HG03442 (cell line): ENCODE results near the gene MMS19.
"Not testable (repeated sequence)": the region's sequence is repeated elsewhere in the genome, so short reads cannot be mapped to it uniquely, and the experiment has no call there.

Source experiments
- ATAC-seq: cut with Tn5 transposase; IDR thresholded peaks from one replicate; pipeline ENCODE4 v1.9.1; 2021; ENCODE audit warnings: mild to moderate bottlenecking, moderate library complexity; ENCODE audit not compliant: unreplicated experiment

Gene MMS19

DNA sequence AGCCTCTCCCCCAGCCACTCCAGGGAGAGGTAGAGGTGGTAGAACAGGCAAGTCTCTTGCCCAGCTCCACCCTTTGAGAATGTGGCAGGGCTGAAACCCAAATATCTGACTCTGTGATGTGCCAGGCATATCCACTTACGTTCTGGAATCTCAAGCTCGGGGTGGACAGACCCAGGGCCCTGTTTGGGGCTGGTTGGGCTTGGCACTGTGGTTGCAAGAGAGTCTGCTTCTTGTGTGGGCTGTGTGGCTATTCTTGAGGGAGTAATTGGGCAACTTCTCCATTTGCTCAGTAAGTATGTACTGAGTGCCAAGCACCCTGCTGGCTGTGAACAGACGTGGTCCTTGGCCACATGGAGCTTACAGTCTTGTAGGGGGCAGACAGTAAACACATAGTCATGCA lies 5.2 kb upstream of the MMS19 start:
- ATAC-seq = no peak

DNA sequence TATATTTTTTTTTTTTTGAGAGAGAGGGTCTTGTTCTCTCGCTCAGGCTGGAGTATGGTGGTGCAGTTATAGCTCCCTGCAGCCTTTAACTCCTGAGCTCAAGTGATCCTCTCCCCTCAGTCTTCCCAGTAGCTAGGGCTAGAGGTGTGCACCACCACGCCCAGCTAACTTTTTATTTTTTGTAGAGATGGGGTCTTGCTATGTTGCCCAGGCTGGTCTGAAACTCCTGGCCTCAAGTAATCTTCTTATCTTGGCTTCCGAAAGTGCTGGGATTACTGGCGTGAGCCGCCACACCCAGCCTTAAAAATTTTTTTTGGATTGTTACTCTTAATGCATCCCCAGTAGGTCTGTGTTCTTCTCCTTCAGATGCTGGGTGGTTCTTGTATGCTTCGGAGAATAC lies 4.7 kb upstream of the MMS19 start:
- no peak for ATAC-seq

DNA sequence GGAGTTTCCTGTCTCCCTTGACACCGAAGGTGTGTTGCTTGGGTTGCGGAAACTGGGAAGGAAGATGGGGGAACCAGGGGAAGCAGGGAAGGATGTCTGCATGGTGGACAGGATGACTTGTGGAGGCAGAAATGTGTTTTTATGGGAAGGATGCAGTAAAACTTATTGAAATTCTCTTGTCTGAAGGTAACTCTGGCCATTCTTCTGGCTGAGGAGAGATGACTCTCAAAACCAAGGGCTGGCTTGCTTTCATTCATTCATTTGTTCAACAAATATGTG lies 2.0 kb upstream of the MMS19 start:
- ATAC-seq = no peak

DNA sequence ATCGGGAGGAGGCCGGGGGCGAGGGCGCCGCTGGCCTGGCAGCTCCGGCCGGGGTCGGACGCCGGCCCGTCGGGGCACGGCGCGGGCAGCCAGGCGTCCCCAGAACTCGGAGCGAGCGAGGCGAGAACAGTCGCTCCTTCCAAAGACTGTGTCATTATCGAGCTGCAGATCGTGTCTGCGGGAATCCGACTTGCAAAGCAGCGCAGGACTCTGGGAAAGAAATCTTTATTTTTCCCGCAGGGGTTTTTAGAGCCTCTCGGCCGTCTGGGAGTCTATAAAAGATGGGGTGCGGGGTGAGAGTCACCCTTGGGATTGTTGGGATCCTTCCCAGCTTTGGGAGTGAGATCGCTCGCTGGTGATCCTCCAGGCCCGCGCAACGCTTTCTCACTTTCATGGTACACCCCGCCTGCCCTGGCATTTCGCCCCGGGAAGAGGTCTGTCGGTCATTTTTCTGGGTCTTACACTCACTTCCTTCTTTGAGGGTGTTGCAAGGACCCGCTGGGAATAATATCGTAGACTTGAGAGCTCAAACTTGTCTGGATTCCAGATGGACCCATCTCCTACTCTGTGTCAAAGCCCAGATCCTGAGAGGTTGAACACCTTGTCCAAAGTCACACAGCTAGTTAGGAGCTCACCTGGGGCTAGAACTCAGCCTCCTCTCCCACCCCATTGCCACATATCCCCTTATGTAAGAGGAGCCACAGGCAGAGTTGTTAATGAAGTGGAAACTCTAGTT lies 1.5 kb upstream of the MMS19 start:
- no peak for ATAC-seq

DNA sequence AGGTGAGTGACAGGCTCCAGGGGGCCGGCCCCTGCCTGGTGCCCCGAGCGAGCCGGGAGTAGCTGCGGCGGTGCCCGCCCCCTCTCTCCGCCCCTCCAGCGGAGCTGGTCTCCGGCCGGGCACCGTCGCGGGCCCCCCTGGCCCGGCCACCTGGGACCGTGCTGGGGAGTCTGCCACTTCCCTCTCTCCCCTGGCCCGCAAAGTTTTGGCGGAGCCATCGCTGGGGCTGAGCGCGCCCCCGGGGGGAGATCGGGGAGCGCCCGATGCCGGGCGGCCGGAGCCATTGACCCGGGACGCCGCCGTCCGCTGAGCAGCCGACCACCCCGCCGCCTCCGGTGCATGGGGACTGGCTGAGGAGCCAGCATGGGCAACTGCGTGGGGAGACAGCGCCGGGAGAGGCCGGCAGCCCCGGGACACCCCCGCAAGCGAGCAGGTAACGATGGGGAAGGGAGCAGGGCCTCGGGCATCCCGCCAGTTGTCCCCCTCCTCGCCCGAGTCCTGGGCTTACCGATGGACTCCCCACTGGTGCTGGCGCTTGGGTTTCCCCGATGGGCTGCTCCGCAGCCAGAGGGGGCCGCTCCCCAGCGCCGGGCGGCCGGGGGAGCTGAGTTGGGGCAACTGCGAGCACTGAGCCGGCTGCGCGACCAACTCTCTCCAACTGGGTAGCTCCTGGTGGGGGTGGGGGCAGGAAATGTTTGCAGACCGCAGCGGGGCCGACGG lies 779 bp upstream of the MMS19 start, which contains the start of gene UBTD1:
Gene UBTD1, plus strand, starts transcription at position 84 of the 720 bp plus-strand sequence. Its CDS starts 280 bp downstream, at position 364.
- peak; percentile 8 for ATAC-seq

DNA sequence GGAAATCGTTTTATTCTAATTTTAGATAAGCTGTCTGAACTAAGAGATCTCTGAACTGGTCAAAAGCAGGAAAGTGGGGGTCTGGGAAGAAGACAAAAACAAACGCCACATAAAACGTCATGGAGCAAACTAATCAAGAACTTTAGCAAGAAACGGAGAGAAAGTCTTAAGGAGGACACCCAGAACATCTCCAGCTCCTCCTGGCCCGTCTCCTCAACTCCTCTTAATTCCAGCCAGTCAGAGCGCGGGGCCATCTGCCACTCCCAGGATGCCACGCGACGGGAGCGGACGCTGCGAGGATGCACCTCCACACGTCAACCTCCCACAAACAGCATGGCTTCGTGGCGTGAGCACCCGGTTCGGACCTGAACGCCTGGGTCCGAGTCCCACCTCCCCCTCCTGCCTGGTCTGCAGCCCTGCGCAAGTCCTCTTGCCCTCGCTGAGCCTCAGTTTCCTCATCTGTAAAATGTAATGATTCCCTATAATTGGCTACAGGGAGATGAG lies 598 bp downstream of the MMS19 start:
- ATAC-seq = peak; percentile 31

DNA sequence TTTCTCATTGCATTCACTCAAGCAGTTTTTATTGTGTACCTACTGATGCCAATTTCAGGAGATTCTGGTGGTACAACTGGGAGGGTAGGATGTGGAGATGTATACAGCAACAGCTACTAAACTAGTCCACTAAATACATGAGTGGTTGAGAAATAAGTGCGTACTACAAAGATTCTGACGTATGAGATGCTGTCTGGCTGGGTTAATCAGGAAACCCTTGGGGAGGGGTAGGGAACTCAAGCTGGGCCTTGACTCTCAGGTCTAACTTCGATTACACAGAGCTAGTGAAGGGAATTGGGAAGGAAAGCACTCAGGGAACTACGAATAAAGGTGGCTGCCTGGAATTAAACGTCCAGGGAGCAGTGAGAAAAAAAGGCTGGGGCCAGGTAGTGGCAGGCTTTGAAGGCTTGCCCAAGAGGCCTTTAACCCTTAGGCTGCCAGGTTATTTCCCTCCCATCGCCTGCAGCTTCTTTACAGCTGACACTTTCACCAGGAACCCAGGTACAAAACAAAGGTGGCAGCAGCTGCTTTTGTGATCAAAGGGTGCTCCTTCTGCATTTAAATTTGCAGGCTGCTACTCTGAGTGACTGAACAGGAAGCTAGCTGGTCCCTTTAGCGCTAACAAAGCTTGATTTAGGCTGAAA lies 3.2 kb downstream of the MMS19 start:
- ATAC-seq = no peak

DNA sequence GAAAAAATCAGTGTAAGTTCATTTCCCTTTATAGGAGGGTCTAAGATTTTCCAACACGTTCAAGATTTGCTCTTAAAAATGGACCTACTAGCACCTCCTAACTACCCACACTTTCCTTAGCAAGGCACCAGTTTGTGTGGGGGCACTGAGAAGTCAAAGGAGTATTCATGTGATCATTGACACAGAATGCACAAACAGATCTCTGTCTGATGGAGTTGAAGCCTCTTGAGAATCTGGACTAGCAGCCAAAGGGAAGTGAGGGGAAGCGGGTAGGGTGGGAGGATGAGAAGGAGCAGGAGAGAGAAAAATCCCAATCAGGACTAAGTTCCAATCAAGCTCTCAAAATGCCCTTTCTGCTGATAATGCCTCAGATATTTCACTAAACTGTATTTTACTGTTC lies 4.1 kb downstream of the MMS19 start:
- no peak for ATAC-seq

DNA sequence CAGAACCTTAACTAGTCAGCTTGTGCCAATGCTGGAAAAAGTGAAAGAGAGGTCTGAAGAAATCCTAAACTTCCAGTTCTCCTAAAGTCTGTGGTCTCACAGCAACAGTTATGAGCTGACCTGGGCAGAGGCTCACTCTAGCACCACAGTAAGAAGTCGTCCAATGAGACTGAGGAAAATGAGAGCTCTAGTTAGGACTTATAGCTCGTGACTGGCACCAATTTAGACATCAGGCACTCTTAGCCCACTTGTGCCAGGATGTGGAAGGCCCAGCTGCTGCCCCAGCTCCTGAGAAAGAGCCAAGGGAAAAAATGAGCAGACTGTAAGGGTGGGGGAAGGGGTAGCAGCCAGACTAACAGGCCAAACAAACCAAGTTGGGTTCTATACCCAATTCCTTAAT lies 7.6 kb downstream of the MMS19 start:
- no peak for ATAC-seq

DNA sequence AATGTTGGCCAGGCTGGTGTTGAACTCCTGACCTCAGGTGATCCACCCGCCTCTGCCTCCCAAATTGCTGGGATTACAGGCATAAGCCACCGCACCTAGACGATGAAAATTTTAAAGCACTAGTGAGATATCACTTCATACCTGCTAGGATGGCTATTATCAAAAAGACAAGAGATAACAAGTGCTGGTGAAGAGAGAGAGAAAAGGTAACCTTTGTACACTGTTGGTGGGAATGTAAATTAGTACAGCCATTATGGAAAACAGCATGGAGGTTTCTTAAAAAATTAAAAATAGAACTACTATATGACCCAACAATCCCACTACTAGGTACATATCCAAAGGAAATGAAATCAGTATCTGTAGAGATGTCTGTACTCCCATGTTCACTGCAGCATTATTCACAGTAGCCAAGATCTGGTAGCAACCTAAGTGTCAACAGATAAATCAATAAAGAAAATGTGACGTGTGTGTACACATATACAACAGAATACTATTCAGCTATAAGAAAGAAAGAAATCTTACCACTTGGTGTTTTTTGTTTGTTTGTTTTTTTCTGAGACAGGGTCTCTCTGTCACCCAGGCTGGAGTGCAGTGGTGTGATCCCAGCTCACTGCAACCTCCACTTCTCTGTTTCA lies 12.5 kb downstream of the MMS19 start:
- ATAC-seq = no peak

DNA sequence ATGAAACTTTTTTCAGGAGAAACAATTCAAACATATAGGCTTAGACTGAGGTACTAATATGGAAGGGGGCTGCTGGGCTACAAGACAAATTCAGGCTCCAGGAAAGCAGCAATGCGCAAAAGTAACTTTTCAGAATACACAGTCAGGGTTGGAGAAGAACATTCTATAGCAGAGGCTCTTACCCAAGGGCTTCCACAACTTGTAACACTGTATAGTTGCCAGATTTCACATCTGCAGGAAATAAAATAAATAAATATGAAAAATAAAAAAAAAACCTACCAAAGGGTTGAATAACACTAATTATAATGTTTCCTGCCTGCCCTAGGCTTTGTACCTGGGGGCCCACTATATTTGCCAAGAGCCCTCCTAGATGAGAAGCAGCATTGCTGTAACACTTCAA lies 14.3 kb downstream of the MMS19 start:
- no peak for ATAC-seq

DNA sequence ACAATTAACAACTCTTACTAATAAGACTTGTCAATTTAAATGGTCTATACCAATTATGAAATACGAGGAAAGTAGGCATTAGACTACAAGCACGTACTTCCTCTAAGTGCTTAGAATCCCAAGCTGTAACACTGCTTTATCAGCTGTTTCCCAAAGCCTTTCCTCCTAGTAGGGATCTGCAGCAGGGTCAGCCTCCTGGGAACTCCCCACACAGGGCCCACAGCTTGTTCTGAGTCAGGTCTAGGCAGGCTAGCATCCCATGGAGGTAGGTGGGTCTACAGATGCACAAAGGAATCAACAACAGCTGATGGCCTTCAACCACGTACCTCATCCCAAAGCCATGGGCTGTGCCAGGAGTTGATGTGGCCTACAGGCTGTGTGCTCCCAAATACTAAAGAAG lies 14.7 kb downstream of the MMS19 start:
- no peak for ATAC-seq

DNA sequence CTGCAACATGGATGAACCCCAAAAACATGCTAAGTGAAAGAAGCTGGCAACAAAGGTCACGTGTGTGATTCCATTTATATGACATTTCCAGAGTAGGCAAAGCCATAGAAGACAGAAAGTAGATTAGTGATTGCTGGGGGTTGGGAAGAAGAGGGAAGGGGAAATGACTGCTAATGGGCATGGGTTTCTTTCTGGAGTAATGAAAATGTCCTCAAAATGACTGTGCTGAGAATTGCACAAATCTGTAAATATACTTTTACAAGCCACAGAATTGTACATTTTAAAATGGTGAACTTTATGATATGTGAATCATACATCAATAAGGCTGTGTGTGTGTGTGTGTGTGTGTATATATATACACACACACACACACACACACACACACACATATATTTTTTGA lies 15.8 kb downstream of the MMS19 start:
- ATAC-seq = no peak

DNA sequence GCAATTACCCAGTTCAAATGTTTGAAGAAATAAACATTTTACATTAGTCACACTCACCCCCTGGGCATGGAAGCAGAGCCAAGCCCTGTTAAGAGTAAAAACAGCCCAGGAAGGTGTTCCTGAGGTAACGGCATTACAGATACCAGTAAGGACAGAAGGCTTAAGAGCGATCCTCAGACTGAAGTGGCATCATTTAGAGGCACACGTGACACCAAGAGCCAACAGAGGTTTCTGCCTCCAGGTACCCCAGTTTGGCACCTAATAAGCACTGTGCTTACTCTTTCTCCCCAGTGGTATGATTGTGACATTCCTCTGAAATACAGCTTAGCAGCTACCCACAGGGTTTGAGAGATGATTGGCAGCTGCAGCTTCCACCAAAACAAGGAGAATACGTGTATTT lies 17.2 kb downstream of the MMS19 start:
- ATAC-seq = no peak

DNA sequence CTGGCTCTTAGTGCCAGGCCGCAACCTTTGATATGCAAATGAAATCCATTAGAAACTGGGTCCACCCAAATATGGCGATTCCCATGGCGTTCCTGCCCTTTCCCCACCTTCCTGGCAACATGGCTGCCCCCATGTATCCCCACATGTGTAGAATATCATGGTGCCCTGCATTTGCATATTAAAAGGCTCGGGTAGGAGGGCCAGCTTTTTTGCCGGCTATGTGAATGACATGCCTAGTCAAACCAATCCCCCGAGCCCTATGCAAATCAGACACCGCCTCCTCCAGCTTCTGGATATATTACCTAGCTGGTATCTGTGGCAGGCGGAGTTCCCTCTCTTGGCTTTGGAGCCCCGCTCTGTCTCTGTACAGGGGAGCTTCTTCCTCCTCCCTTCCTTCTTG lies 18.3 kb downstream of the MMS19 start:
- no peak for ATAC-seq

DNA sequence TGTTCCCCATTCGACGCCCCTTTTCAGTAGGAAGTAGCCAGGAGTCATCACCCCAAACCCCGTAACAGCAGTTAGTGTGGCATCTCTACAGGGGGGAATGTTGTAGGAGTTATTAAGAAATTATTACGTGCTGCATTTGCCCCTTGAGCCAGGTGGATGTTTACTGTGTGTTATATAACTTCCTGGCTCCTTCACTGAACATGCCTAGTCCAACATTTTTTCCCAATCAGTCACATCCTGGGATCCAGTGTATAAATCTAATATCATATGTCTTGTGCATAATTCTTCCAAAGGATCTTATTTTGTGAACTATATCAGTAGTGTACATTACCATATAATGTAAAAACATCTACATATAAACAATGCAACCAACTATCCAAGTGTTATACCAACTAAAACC lies 18.8 kb downstream of the MMS19 start:
- not testable (repeated sequence) for ATAC-seq

DNA sequence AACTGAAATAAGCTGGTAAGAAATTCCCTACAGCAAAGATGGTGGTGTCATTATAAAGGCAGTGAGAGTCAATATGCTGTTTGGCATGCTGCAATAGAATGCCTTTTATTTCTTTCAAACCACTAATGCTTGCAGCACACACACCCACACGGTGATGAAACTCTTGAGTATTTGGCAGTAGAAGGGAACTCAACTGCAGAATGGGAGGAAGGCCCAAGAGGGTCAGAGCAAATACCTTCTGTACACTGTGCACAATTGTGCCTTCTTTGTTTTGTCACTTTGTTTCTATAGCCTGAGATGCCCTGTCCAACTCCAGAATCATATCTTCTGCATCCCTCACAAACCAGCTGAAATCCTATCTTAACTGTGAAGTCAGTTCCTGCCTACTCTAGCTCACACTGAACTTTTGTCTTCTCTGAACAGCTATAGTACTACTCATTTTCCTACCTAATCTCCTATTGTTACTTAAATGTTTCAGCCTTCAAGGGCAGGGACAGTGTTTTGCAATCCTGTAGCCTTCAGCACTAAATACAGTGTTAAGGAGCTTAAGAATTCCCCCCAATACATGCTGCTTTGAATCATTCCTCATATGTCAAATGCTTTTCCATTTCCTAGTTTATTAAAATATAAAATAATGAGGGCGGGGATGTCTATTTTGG lies 22.2 kb downstream of the MMS19 start:
- no peak for ATAC-seq

DNA sequence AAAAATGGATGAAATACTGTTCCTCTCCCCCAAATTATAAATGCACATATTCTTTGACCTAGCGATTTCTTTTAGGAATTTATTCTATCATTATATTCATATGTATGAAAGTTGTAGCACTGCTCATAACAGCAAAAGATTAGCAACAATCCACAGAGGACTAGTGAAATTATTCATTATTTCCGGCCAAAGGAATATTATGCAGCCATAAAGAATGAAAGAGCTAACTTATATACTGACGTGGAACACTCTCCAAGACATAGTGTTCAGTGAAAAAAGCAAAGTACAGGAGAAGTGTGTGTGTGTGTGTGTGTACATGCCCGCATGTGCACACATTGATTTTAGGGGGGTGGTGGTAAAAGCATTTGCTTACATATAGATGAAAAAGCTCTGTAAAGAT lies 23.3 kb downstream of the MMS19 start:
- no peak for ATAC-seq

DNA sequence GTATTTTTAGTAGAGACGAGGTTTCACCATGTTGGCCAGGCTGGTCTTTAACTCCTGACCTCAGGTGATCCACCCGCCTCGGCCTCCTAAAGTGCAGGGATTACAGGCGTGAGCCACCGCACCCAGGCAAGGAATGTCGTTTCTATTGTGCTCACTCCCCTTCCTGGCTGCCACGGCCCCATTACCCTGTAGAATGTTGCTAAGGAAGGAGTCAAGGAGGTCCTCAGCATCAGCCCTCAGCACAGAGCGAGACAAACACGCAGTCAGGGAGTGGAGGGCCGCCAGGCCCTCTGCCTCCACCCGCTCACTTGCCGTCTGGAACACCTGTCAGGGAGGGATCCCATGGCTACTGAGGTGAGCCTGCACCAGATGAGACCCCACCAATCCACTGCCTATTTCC lies 29.4 kb downstream of the MMS19 start:
- ATAC-seq = not testable (repeated sequence)

DNA sequence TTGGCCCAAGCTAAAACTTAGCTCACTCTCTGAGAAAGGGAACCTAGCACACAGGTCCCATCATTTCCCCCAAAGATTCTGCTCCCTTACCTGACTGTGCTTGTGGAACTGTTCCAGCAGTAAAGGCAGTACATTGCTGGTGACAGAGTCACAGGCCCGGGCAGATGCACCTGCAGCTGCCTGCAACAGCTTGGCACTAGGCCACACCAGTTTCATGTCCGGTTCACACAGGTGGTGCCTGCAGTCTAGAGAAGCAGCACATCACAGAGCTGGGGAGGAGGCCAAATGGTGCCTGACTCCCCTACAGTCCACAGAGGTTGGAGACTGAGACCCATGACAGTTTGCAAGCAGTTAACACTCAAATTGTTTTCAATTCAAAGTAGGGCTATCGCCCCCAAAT lies 30.1 kb downstream of the MMS19 start:
- no peak for ATAC-seq

DNA sequence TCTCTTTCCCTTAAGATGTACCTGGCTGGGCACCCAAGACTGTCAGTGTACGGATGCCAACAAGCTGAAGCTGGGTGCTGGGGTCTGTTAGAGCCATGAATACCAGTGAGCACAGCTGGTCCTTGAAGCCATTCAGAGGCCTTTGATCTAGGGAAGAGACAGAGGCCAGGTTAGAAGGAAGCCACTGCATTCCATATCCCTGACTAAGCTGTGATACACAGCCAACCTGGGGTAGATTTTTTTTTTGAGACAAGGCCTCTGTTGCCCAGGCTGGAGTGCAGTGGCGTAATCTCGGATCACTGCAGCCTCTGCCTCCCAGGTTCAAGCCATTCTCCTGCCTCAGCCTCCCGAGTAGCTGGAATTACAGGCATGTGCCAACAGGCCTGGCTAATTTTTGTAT lies 31.5 kb downstream of the MMS19 start:
- ATAC-seq = no peak
